HuH-7.5 (cell line): Measurements from ENCODE around the gene EPHB3.
"Not testable (repeated sequence)": the region's sequence is repeated elsewhere in the genome, so short reads cannot be mapped to it uniquely, and the experiment has no call there.

Experiments
- DNase-seq: peaks from one replicate; pipeline ENCODE4 v3.0.0; 2011; ENCODE audit warnings: low spot score

The EPHB3 gene

GRCh38 chr3:184600685-184601377 is 39.2 kb downstream of the EPHB3 start:
- no peak for DNase-seq

- no peak for DNase-seq
Observed at GRCh38 chr3:184601576-184602371, 40.2 kb downstream of the EPHB3 start.

- peak; percentile 48 for DNase-seq
Observed at GRCh38 chr3:184602372-184603150, 41.0 kb downstream of the EPHB3 start.

GRCh38 chr3:184603151-184604030 is 41.8 kb downstream of the EPHB3 start:
- no peak for DNase-seq

- peak; percentile 59 for DNase-seq
Observed at GRCh38 chr3:184604039-184604601, 42.5 kb downstream of the EPHB3 start.

- DNase-seq, result no peak
Observed at GRCh38 chr3:184604615-184605290, 43.2 kb downstream of the EPHB3 start.

GRCh38 chr3:184608209-184608608 is 46.6 kb downstream of the EPHB3 start:
- DNase-seq, result no peak

GRCh38 chr3:184609476-184610244 is 48.1 kb downstream of the EPHB3 start:
- no peak for DNase-seq

GRCh38 chr3:184610245-184610871 is 48.8 kb downstream of the EPHB3 start:
- DNase-seq, result no peak

- DNase-seq, result no peak
Observed at GRCh38 chr3:184611607-184612281, 50.2 kb downstream of the EPHB3 start.

- DNase-seq, result no peak
Observed at GRCh38 chr3:184615396-184615795, 53.8 kb downstream of the EPHB3 start.

- DNase-seq, result no peak
Observed at GRCh38 chr3:184616436-184616835, 54.9 kb downstream of the EPHB3 start.

- not testable (repeated sequence) for DNase-seq
Observed at GRCh38 chr3:184617306-184617705, 55.7 kb downstream of the EPHB3 start.

GRCh38 chr3:184618811-184619210 is 57.2 kb downstream of the EPHB3 start:
- DNase-seq, result no peak

- DNase-seq, result no peak
Observed at GRCh38 chr3:184619369-184619768, 57.8 kb downstream of the EPHB3 start.

GRCh38 chr3:184619787-184620430 is 58.3 kb downstream of the EPHB3 start:
- DNase-seq, result no peak

- DNase-seq, result no peak
Observed at GRCh38 chr3:184620475-184621119, 59.0 kb downstream of the EPHB3 start.

GRCh38 chr3:184622156-184622555 is 60.6 kb downstream of the EPHB3 start:
- not testable (repeated sequence) for DNase-seq
